ENCODE results near the gene AMPH.

DNA sequence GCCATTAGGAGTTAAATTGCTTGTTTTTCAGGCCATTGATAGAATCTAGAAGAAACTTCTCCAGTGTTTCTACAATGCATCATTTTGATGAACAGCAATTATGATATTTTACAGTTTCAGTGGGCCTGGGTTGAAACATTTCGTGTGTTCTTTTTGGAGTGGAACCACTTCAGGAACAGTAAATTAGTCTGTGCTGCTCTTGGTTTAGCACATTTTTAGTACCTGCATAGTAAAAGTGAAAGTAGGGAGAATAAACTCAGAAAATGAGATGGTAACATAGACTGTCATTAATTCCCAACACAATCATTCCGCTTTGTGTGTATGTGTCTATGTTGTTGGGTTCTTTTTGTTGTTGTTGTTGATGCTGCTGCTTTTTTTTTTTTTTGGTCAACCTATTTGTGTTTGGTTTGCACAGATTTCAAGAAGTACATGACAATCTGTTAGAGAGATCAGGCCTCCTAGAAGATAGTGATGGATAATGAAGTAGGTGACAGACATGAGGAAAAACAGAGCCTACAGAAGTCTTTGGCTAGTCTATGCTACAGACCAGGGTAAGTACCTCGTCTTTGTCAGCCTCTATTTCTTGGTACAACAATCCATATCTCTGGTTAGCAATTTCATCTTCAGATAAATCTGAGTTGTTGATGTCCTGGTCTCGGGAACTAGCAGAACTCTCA is 203.8 kb downstream of the AMPH start:
- TF ChIP-seq POLR2AphosphoS5 (IDR thresholded peaks at IDR 0.05; ENCODE audit: low read depth, low read length) (no peak), POLR2A (IDR thresholded peaks at IDR 0.05; ENCODE audit: low read depth, low read length) (no peak), TAF1 (IDR thresholded peaks at IDR 0.05; ENCODE audit: borderline replicate concordance, low read depth, low read length) (no peak)

Data from GM12892 (cell line).